GM20000 (cell line): Measurements from ENCODE around the gene FAF2.

Experiments used
- DNase-seq: peaks from one replicate; pipeline ENCODE4 v3.0.0; 2012; ENCODE audit warnings: low spot score
- CTCF ChIP-seq: IDR thresholded peaks from 2 replicates; pipeline ENCODE4 v1.5.1; 2012; ENCODE audit warnings: mild to moderate bottlenecking, control low read depth; ENCODE audit errors: extremely low read depth, missing control alignments

FAF2 gene

GRCh38 chr5:176514244-176514950, 66.2 kb downstream of the FAF2 start:
- no peak for TF ChIP-seq CTCF
- no peak for DNase-seq

- no peak for TF ChIP-seq CTCF
- no peak for DNase-seq
Observed at GRCh38 chr5:176515396-176515795, 67.2 kb downstream of the FAF2 start.

- TF ChIP-seq CTCF: no peak
- DNase-seq: no peak
Observed at GRCh38 chr5:176517053-176517661, 69.0 kb downstream of the FAF2 start.

GRCh38 chr5:176519810-176520720, 71.9 kb downstream of the FAF2 start:
- TF ChIP-seq CTCF: no peak
- no peak for DNase-seq

GRCh38 chr5:176521286-176521685, 73.1 kb downstream of the FAF2 start:
- no peak for TF ChIP-seq CTCF
- DNase-seq: no peak

- TF ChIP-seq CTCF: no peak
- no peak for DNase-seq
Observed at GRCh38 chr5:176521699-176522263, 73.6 kb downstream of the FAF2 start.
